ENCODE results near the gene GTF3C1.
A peak's percentile ranks its signal among the peaks of the same experiment; 100 is the strongest.

The GTF3C1 gene, protein sequence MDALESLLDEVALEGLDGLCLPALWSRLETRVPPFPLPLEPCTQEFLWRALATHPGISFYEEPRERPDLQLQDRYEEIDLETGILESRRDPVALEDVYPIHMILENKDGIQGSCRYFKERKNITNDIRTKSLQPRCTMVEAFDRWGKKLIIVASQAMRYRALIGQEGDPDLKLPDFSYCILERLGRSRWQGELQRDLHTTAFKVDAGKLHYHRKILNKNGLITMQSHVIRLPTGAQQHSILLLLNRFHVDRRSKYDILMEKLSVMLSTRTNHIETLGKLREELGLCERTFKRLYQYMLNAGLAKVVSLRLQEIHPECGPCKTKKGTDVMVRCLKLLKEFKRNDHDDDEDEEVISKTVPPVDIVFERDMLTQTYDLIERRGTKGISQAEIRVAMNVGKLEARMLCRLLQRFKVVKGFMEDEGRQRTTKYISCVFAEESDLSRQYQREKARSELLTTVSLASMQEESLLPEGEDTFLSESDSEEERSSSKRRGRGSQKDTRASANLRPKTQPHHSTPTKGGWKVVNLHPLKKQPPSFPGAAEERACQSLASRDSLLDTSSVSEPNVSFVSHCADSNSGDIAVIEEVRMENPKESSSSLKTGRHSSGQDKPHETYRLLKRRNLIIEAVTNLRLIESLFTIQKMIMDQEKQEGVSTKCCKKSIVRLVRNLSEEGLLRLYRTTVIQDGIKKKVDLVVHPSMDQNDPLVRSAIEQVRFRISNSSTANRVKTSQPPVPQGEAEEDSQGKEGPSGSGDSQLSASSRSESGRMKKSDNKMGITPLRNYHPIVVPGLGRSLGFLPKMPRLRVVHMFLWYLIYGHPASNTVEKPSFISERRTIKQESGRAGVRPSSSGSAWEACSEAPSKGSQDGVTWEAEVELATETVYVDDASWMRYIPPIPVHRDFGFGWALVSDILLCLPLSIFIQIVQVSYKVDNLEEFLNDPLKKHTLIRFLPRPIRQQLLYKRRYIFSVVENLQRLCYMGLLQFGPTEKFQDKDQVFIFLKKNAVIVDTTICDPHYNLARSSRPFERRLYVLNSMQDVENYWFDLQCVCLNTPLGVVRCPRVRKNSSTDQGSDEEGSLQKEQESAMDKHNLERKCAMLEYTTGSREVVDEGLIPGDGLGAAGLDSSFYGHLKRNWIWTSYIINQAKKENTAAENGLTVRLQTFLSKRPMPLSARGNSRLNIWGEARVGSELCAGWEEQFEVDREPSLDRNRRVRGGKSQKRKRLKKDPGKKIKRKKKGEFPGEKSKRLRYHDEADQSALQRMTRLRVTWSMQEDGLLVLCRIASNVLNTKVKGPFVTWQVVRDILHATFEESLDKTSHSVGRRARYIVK (N-terminal part only)

DNA sequence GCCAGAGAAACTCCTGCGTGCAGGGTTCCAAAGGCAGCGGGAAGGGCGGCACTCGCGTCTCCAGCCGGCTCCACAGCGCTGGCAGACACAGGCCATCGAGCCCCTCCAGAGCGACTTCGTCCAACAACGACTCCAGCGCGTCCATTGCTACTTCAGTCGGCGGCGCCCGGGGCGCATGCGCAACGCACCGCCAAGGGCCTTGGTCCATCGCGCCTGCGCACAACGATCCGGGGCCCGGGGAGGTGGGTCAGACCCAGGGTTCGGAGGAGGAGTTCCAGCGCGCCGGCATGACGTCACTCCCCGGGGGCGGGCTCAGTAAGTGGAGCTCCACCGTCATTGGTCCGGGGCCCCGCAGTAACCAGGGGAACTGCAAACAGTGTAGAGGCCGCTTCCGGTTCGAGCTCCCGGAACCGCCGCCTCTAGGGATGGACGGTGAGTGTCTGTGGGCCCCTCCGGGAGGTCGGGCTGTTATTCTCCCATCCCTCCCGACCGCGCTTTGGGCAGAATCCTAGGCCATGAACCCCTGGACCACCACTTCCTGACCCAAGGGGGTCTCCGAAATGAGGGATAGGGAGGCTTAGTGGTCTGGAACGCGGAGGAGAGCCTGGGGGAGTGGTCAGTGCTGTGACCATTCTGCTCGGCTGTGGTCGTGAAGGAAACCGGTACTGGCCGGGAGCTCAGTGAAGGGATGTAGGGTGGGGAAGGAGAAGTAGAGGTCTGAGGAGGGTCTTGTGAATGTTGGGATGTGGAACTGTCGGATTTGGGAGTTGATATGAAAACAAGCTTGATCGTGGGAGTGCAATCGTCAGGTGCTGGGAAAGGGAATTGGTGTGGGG, at the start of gene GTF3C1, which contains the start of gene KATNIP:
GTF3C1 (minus strand) TSS at position 168 of the 836 bp plus-strand sequence; CDS start at position 145, 23 bp downstream.
KATNIP (plus strand) TSS at position 399 of the 836 bp plus-strand sequence; CDS start at position 426, 27 bp downstream.
- Histone ChIP-seq H3K79me2 (ENCODE audit: control insufficient read depth, insufficient read depth, low read length, unreplicated experiment) (peaks cover 51% of the 10 kb centered on the region), H2AFZ (ENCODE audit: low read length, unreplicated experiment) (peak within 1 kb of the TSS; percentile 95), H3K27ac (ENCODE audit: low read depth, low read length) (peak within 1 kb of the TSS; percentile 80), H3K27me3 (ENCODE audit: insufficient read depth, low read length) (no peaks in the 10 kb centered on the region), H3K36me3 (ENCODE audit: insufficient read depth, low read length) (no peaks in the 10 kb centered on the region), H3K4me3 (ENCODE audit: low read depth, low read length) (peak within 1 kb of the TSS; percentile 99), H3K4me1 (ENCODE audit: control insufficient read depth, insufficient read depth, low read length, unreplicated experiment) (peaks cover 25% of the 10 kb centered on the region)

DNA sequence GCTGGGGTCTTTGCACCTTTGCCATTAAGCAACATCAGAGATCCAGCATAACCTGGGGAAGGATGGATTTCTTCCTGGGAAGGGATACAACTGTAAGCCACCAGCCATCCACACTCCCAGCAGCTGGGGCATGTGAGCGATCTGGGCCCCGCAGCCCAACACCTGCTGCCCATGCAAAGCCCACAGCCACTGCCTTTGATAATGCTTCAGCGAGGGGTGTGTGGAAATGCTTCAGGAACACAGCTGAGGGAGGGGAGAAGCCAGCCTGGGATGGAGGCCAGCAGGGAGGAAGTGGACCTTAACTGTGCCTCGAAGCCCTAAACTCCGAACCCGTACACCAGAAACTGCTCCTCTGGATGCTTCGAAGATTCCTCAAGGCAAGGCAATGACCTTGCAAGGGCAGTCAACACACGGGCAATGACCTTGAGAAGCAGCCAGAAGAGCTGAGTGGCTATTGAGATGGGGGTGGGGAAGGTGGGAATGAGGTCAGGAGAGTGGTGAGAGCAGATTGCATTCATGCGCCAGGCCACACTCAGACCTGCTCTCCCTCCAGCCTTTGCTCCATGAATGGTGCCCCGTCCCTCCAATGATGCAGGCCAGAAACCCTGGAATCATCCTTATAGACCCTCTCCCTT, 49.3 kb upstream of the GTF3C1 start:
- Histone ChIP-seq H3K4me3 (ENCODE audit: low read depth, low read length) (no peak overlapping the region), H3K27ac (ENCODE audit: low read depth, low read length) (no peak overlapping the region)

DNA sequence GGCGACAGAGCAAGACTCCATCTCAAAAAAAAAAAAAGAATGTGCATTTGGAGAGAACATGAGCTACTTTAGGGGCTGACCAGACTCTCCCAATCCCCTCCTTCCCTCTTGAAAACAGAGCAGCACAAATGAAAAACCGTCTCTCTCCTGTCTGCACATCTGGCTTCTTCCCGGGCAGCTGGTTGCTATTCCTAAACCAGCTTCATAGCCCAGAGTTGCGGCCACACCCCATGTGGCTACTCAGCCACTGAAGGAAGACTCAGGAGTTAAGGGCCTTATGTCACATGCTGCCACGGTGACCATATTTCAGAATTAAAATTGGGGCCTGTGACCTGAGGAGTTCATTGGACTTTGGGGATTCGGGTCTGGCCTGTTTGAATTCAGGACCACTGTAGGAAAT, 48.5 kb upstream of the GTF3C1 start:
- Histone ChIP-seq H3K4me1 (ENCODE audit: control insufficient read depth, insufficient read depth, low read length, unreplicated experiment) (no peaks in the 10 kb centered on the region), H3K27ac (ENCODE audit: low read depth, low read length) (no peak overlapping the region), H3K27me3 (ENCODE audit: insufficient read depth, low read length) (no peaks in the 10 kb centered on the region), H3K36me3 (ENCODE audit: insufficient read depth, low read length) (no peaks in the 10 kb centered on the region), H3K4me3 (ENCODE audit: low read depth, low read length) (no peak overlapping the region), H3K79me2 (ENCODE audit: control insufficient read depth, insufficient read depth, low read length, unreplicated experiment) (no peaks in the 10 kb centered on the region), H2AFZ (ENCODE audit: low read length, unreplicated experiment) (no peak overlapping the region)

More for the DNA sequence above, 49.3 kb upstream of the GTF3C1 start:
- H2AFZ ChIP-seq (ENCODE audit: low read length, unreplicated experiment) = no peak overlapping the region
- no peaks in the 10 kb centered on the region for H3K27me3 ChIP-seq (ENCODE audit: insufficient read depth, low read length)
- H3K36me3 ChIP-seq (ENCODE audit: insufficient read depth, low read length) = no peaks in the 10 kb centered on the region
- no peaks in the 10 kb centered on the region for H3K79me2 ChIP-seq (ENCODE audit: control insufficient read depth, insufficient read depth, low read length, unreplicated experiment)
- H3K4me1 ChIP-seq (ENCODE audit: control insufficient read depth, insufficient read depth, low read length, unreplicated experiment) = no peaks in the 10 kb centered on the region

DNA sequence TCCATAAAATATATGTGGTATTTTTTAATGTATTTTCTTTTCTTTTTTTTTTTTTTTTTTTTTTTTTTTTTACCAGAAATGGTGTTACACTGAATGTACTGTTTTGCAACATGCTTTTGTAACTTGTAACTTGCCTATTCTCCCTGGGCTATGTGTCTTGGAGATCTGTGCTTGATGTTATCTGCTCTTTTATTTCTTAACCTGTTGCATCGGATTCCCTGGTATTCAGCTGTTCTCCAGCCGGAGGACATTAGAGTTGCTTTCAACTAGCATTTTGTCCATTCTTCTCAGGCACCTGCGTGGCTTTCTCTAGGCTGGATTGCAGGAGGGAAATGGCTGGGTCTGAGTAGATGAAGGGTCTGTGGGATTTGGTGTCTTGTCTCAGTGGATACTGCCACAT, 47.6 kb upstream of the GTF3C1 start:
- no peaks in the 10 kb centered on the region for H3K79me2 ChIP-seq (ENCODE audit: control insufficient read depth, insufficient read depth, low read length, unreplicated experiment)
- no peaks in the 10 kb centered on the region for H3K36me3 ChIP-seq (ENCODE audit: insufficient read depth, low read length)
- no peaks in the 10 kb centered on the region for H3K27me3 ChIP-seq (ENCODE audit: insufficient read depth, low read length)
- H3K27ac ChIP-seq (ENCODE audit: low read depth, low read length) = no peak overlapping the region
- H2AFZ ChIP-seq (ENCODE audit: low read length, unreplicated experiment) = no peak overlapping the region
- H3K4me3 ChIP-seq (ENCODE audit: low read depth, low read length) = no peak overlapping the region
- no peaks in the 10 kb centered on the region for H3K4me1 ChIP-seq (ENCODE audit: control insufficient read depth, insufficient read depth, low read length, unreplicated experiment)

DNA sequence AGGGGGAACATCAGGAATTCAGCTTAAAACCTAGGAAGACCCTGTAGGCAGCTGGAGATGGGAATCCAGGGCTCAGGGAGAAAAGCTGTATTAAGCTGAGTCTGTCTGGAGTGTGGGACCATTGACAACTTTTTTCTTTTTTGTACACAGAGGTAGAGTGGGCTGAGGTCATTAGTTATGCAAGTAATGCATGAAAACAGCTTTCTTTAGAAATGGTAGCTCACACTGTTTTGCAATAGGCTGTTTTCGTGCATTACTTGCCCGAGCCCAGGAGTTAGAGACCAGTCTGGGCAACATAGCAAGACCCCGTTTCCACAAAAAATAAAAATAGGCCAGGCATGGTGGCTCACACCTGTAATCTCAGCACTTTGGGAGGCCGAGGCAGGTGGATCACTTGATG, 46.7 kb upstream of the GTF3C1 start:
- Histone ChIP-seq H3K4me3 (ENCODE audit: low read depth, low read length) (no peak overlapping the region), H3K36me3 (ENCODE audit: insufficient read depth, low read length) (no peaks in the 10 kb centered on the region), H3K79me2 (ENCODE audit: control insufficient read depth, insufficient read depth, low read length, unreplicated experiment) (no peaks in the 10 kb centered on the region), H3K4me1 (ENCODE audit: control insufficient read depth, insufficient read depth, low read length, unreplicated experiment) (no peaks in the 10 kb centered on the region), H3K27ac (ENCODE audit: low read depth, low read length) (no peak overlapping the region), H3K27me3 (ENCODE audit: insufficient read depth, low read length) (no peaks in the 10 kb centered on the region), H2AFZ (ENCODE audit: low read length, unreplicated experiment) (no peak overlapping the region)

DNA sequence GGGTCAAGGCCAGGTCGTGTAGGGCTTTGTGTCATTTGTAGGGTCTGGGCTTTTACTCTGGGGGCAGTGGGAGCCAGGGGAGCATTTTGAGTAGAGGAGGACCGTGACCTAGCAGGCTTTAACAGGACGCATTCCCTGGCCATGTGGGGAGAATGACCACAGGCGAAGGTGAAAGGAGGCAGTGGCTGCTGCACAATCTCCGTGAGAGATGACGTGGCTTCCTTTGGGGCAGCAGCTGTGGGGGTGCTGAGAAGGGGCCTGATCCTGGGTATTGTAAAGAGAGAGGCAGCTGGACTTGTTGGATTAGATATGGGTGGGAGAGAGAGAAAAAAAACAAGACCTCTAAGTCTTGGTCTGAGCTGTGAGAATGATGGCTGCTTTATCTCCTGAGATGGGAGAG, 46.3 kb upstream of the GTF3C1 start:
- no peak overlapping the region for H3K4me3 ChIP-seq (ENCODE audit: low read depth, low read length)
- H3K36me3 ChIP-seq (ENCODE audit: insufficient read depth, low read length) = no peaks in the 10 kb centered on the region
- no peaks in the 10 kb centered on the region for H3K79me2 ChIP-seq (ENCODE audit: control insufficient read depth, insufficient read depth, low read length, unreplicated experiment)
- H2AFZ ChIP-seq (ENCODE audit: low read length, unreplicated experiment) = no peak overlapping the region
- H3K4me1 ChIP-seq (ENCODE audit: control insufficient read depth, insufficient read depth, low read length, unreplicated experiment) = no peaks in the 10 kb centered on the region
- H3K27me3 ChIP-seq (ENCODE audit: insufficient read depth, low read length) = no peaks in the 10 kb centered on the region
- no peak overlapping the region for H3K27ac ChIP-seq (ENCODE audit: low read depth, low read length)

DNA sequence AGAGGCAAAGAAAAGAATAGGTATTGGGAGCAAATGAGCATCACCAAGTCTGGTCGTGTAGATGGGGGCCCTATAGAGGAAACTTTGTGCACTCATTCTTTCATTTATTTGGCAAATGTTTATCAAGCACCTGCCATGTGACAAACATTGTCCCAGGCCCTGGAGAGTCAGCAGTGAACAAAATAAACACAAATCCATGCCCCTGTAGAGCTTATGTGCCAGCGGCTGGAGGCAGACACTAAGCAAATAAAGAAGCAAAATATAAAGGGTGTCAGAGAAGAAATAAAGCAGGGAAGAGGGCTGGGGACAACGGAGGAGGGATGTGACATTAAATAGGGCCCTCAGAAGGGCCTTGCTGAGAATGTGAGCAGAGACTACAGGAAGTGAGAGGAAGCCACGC, 45.8 kb upstream of the GTF3C1 start:
- Histone ChIP-seq H2AFZ (ENCODE audit: low read length, unreplicated experiment) (no peak overlapping the region), H3K27ac (ENCODE audit: low read depth, low read length) (no peak overlapping the region), H3K79me2 (ENCODE audit: control insufficient read depth, insufficient read depth, low read length, unreplicated experiment) (no peaks in the 10 kb centered on the region), H3K4me3 (ENCODE audit: low read depth, low read length) (no peak overlapping the region), H3K4me1 (ENCODE audit: control insufficient read depth, insufficient read depth, low read length, unreplicated experiment) (no peaks in the 10 kb centered on the region), H3K36me3 (ENCODE audit: insufficient read depth, low read length) (no peaks in the 10 kb centered on the region), H3K27me3 (ENCODE audit: insufficient read depth, low read length) (no peaks in the 10 kb centered on the region)

DNA sequence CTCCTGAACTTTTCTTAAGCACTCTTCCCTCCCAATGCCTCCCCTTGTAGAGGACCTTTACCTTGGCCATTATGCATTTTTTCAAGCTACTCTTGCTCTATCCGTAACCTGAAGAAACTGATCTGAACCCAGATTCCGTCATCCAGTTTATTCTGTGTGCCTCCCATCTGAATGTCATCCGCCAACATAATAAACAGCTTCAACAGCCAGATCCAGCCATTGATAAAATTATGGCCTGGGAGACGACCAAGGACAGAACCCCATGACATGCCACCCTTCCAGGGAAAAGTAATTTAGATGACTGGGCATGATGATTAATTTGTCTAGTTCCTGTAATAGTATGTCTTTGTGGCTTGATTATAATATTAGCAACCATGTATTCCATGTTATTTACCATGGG, 42.1 kb upstream of the GTF3C1 start:
- H3K36me3 ChIP-seq (ENCODE audit: insufficient read depth, low read length) = 0 out of 2 replicates have a peak, but pooled peaks cover 5% of the 10 kb centered on the region
- no peaks in the 10 kb centered on the region for H3K27me3 ChIP-seq (ENCODE audit: insufficient read depth, low read length)
- H3K79me2 ChIP-seq (ENCODE audit: control insufficient read depth, insufficient read depth, low read length, unreplicated experiment) = no peaks in the 10 kb centered on the region
- H3K4me1 ChIP-seq (ENCODE audit: control insufficient read depth, insufficient read depth, low read length, unreplicated experiment) = no peaks in the 10 kb centered on the region
- H2AFZ ChIP-seq (ENCODE audit: low read length, unreplicated experiment) = no peak overlapping the region
- H3K4me3 ChIP-seq (ENCODE audit: low read depth, low read length) = no peak overlapping the region
- no peak overlapping the region for H3K27ac ChIP-seq (ENCODE audit: low read depth, low read length)

DNA sequence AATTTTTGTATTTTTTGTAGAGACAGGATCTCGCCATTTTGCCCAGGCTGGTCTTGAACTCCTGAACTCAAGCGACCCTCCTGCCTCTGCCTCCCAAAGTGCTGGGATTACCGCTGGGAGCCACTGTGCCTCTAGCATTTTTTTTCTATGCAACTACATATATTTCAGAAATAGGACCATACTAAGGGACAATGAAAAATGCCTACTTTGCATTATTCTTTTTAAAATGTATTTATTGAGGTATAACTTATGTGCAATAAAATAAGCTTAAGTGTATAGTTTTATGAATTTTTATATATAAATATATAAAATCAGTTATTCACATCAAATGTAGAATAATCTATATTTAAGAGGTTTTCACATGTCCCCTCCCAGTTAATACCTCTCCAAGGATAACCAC, 38.3 kb upstream of the GTF3C1 start:
- Histone ChIP-seq H2AFZ (ENCODE audit: low read length, unreplicated experiment) (no peak overlapping the region), H3K36me3 (ENCODE audit: insufficient read depth, low read length) (0 out of 2 replicates have a peak, but pooled peaks cover 10% of the 10 kb centered on the region), H3K27me3 (ENCODE audit: insufficient read depth, low read length) (no peaks in the 10 kb centered on the region), H3K4me3 (ENCODE audit: low read depth, low read length) (no peak overlapping the region), H3K4me1 (ENCODE audit: control insufficient read depth, insufficient read depth, low read length, unreplicated experiment) (no peaks in the 10 kb centered on the region), H3K79me2 (ENCODE audit: control insufficient read depth, insufficient read depth, low read length, unreplicated experiment) (no peaks in the 10 kb centered on the region), H3K27ac (ENCODE audit: low read depth, low read length) (no peak overlapping the region)

Measured in ACC112 (cell line).